KMS-11 (cell line): ENCODE measurements around the gene RAPGEF2.
"Not testable (repeated sequence)": the region's sequence is repeated elsewhere in the genome, so short reads cannot be mapped to it uniquely, and the experiment has no call there.

ENCODE experiments used
- H2AFZ ChIP-seq: fragments of 200-600 bp; sonication (generic); 2 replicates; pipeline ENCODE4 v1.6.1; 2016; ENCODE audit warnings: antibody characterized with exemption, mixed run types, low read depth
- H3K27ac ChIP-seq: fragments of 200-600 bp; sonication (generic); 2 replicates; pipeline ENCODE4 v1.6.1; 2016; ENCODE audit warnings: mild to moderate bottlenecking, mixed run types
- H3K27me3 ChIP-seq: fragments of 200-600 bp; sonication (generic); 2 replicates; pipeline ENCODE4 v1.6.1; 2017; ENCODE audit warnings: mild to moderate bottlenecking, low read depth, mixed run types, moderate library complexity; ENCODE audit not compliant: insufficient read depth
- H3K36me3 ChIP-seq: fragments of 200-600 bp; sonication (generic); 2 replicates; pipeline ENCODE4 v1.6.1; 2017; ENCODE audit warnings: mild to moderate bottlenecking, mixed run types; ENCODE audit not compliant: insufficient read depth
- H3K4me1 ChIP-seq: fragments of 200-600 bp; sonication (generic); 2 replicates; pipeline ENCODE4 v1.6.1; 2016; ENCODE audit warnings: mild to moderate bottlenecking, low read depth, mixed run types; ENCODE audit not compliant: poor library complexity, severe bottlenecking
- H3K4me2 ChIP-seq: fragments of 200-600 bp; sonication (generic); 2 replicates; pipeline ENCODE4 v1.7.0; 2016; ENCODE audit warnings: mild to moderate bottlenecking, mixed run types
- H3K4me3 ChIP-seq: fragments of 200-600 bp; sonication (generic); IDR thresholded peaks from 2 replicates; pipeline ENCODE4 v1.6.1; 2017; ENCODE audit warnings: low read depth, low read length, mixed read lengths; ENCODE audit not compliant: insufficient read depth
- H3K79me2 ChIP-seq: fragments of 200-600 bp; sonication (generic); 2 replicates; pipeline ENCODE4 v1.6.1; 2016; ENCODE audit warnings: low read depth, mixed run types; ENCODE audit not compliant: insufficient read depth
- H3K9ac ChIP-seq: fragments of 200-600 bp; sonication (generic); 2 replicates; pipeline ENCODE4 v1.6.1; 2016; ENCODE audit warnings: mild to moderate bottlenecking, mixed run types
- H4K20me1 ChIP-seq: fragments of 200-600 bp; sonication (generic); 2 replicates; pipeline ENCODE4 v1.6.1; 2016; ENCODE audit warnings: mild to moderate bottlenecking, mixed run types; ENCODE audit not compliant: insufficient read depth
- TF ChIP-seq, protein P1 (sequence below): fragments of 200-600 bp; sonication (generic); conservative IDR thresholded peaks from 2 replicates; pipeline ENCODE4 v1.6.1; 2017; ENCODE audit warnings: low read depth, mild to moderate bottlenecking, antibody characterized with exemption, low read length, moderate library complexity, mixed read lengths

RAPGEF2 gene

DNA sequence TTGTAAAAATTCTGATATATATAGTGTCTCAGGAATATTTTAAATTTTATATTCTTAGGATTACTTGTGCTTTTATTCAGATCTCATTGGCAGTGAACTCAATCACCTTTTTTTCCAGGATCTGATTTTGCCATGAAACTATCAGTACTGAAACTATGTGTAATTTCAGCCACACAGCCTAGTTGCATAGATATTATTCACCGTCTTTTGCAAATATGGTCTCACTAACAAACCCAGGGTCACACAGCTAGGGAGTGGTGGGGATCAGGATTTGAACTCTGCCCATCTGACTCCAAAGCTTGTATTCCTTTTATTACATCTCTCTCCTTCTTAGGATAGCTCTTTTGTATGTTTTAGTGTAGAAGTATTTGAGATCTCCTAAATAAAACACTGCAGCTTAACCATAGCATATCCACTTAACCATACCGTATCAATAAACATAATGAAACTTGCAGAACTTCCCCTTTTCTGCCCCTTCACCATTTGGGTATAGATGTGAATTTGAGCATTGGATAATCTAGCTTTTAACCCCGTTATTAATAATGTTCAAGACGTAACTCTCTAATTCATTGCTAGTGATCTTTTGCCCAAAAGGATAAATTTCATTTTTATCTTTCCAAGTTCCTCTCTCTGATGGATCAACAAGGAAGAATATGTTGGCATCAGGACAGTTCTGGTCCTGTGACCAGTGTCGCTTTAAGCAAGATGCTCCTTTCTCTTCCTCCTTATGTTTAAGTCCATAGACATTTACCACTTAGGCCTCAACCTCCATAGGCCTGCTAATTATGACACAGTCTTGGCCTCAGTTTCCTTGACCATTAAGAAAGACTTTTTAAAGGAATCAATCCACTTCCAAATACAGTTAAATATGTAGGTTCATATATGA, 74.6 kb downstream of the RAPGEF2 start:
- Histone ChIP-seq H3K4me2 (no peak overlapping the region), H3K4me1 (peaks cover 15% of the 10 kb centered on the region), H4K20me1 (no peaks in the 10 kb centered on the region), H3K4me3 (no peak overlapping the region), H3K27ac (no peak overlapping the region), H3K79me2 (no peaks in the 10 kb centered on the region), H3K36me3 (no peaks in the 10 kb centered on the region), H3K27me3 (no peaks in the 10 kb centered on the region), H3K9ac (no peak overlapping the region), H2AFZ (no peak overlapping the region)
- TF ChIP-seq, protein P1, sequence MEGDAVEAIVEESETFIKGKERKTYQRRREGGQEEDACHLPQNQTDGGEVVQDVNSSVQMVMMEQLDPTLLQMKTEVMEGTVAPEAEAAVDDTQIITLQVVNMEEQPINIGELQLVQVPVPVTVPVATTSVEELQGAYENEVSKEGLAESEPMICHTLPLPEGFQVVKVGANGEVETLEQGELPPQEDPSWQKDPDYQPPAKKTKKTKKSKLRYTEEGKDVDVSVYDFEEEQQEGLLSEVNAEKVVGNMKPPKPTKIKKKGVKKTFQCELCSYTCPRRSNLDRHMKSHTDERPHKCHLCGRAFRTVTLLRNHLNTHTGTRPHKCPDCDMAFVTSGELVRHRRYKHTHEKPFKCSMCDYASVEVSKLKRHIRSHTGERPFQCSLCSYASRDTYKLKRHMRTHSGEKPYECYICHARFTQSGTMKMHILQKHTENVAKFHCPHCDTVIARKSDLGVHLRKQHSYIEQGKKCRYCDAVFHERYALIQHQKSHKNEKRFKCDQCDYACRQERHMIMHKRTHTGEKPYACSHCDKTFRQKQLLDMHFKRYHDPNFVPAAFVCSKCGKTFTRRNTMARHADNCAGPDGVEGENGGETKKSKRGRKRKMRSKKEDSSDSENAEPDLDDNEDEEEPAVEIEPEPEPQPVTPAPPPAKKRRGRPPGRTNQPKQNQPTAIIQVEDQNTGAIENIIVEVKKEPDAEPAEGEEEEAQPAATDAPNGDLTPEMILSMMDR = no peak

DNA sequence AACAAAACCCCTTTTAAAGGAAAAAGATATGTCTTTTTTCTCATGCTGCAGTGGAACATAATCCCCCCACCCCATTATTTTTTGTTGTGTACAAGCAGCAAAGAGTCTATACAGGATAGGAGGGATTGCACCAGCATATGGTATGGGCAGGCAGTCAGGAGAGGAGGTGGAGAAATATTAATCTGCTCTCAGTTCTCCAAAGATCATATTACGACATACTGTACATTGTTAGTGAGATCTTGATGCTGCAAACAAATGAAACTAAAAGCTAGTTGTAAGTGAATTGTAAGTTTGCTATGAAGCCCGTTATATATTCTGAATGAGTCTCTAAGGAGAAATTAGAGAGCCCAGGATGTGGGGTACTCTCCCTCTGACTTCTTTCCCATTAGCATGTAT, 75.3 kb downstream of the RAPGEF2 start:
- no peak overlapping the region for H3K4me2 ChIP-seq
- H3K27me3 ChIP-seq = no peaks in the 10 kb centered on the region
- H3K36me3 ChIP-seq = no peaks in the 10 kb centered on the region
- H3K27ac ChIP-seq = no peak overlapping the region
- H4K20me1 ChIP-seq = no peaks in the 10 kb centered on the region
- H3K9ac ChIP-seq = no peak overlapping the region
- TF ChIP-seq, protein P1 = no peak
- H3K4me3 ChIP-seq = no peak overlapping the region
- no peaks in the 10 kb centered on the region for H3K79me2 ChIP-seq
- H3K4me1 ChIP-seq = peaks cover 15% of the 10 kb centered on the region
- no peak overlapping the region for H2AFZ ChIP-seq

DNA sequence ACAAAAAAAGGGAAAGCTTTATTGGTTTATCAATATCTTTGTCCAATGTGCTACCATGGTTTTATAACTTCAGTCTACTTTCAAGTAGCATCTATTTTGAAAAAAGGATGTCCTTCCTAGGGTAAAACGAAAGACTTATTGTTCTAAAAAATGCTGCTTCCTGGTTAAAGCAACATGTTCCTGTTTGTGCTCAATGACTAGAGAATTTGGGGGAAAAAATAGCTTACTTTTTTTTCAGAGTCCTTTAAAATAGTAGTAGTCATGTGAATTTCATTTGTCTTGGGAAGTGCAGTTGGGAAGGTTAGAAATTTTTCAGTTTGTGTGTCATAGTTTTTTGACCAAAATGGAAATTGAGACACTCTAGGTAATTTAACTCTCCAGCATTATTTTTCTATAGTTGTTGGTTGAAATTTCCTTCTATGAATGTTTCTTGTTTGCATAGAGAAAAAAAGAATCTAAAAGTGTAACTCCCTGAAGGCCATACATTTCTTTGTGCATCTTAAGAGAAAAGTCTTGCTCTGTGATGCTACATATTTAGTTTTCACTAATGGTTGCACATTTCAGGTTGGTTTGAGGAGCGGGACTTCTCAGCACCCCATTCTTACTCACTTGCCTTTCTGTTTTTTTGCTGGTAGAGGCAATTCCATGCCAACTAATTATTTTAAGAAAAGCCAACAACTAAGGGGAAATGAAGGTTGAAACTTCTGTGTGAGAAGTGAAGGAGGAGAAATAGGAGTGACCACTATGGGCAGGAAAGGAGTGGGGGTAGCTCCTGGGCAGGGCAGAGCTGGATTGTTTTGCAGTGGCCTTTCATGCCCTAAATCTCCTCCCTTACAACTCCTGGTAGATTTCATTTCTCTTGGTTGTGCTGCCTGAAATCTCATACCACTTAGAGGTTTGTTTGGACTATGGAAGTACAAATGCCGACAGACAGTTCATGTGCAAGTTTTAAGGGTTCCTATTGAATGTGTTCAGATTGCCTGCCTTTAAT, 76.4 kb downstream of the RAPGEF2 start:
- no peaks in the 10 kb centered on the region for H3K27me3 ChIP-seq
- TF ChIP-seq, protein P1 = no peak
- H3K4me2 ChIP-seq = no peak overlapping the region
- H3K27ac ChIP-seq = no peak overlapping the region
- no peak overlapping the region for H3K4me3 ChIP-seq
- H3K9ac ChIP-seq = no peak overlapping the region
- no peaks in the 10 kb centered on the region for H3K79me2 ChIP-seq
- no peaks in the 10 kb centered on the region for H4K20me1 ChIP-seq
- peaks cover 15% of the 10 kb centered on the region for H3K4me1 ChIP-seq
- no peaks in the 10 kb centered on the region for H3K36me3 ChIP-seq
- no peak overlapping the region for H2AFZ ChIP-seq

DNA sequence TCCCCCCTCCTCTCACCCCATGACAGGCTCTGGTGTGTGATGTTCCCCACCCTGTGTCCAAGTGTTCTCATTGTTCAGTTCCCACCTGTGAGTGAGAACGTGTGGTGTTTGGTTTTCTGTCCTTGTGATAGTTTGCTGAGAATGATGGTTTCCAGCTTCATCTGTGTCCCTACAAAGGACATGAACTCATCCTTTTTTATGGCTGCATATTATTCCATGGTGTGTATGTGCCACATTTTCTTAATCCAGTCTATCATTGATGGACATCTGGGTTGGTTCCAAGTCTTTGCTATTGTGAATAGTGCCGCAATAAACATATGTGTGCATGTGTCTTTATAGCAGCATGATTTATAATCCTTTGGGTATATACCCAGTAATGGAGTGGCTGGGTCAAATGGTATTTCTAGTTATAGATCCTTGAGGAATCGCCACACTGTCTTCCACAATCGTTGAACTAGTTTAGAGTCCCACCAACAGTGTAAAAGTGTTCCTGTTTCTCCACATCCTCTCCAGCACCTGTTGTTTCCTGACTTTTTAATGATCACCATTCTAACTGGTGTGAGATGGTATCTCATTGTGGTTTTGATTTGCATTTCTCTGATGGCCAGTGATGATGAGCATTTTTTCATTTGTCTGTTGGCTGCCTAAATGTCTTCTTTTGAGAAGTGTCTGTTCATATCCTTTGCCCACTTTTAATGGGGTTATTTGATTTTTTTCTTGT, 81.2 kb downstream of the RAPGEF2 start:
- not testable (repeated sequence) for H4K20me1 ChIP-seq, H3K36me3 ChIP-seq, H3K4me3 ChIP-seq, H3K4me2 ChIP-seq, H3K9ac ChIP-seq, H2AFZ ChIP-seq, H3K27me3 ChIP-seq, H3K79me2 ChIP-seq, H3K27ac ChIP-seq
- H3K4me1 ChIP-seq = peaks cover 17% of the 10 kb centered on the region
